GM18526 (cell line): ENCODE data around the gene FAM170B.

ENCODE experiments used
- POLR2A ChIP-seq: IDR thresholded peaks from 3 replicates; pipeline ENCODE4 v1.6.1; 2011; ENCODE audit not compliant: insufficient read length; ENCODE audit errors: extremely low read depth

FAM170B gene

DNA sequence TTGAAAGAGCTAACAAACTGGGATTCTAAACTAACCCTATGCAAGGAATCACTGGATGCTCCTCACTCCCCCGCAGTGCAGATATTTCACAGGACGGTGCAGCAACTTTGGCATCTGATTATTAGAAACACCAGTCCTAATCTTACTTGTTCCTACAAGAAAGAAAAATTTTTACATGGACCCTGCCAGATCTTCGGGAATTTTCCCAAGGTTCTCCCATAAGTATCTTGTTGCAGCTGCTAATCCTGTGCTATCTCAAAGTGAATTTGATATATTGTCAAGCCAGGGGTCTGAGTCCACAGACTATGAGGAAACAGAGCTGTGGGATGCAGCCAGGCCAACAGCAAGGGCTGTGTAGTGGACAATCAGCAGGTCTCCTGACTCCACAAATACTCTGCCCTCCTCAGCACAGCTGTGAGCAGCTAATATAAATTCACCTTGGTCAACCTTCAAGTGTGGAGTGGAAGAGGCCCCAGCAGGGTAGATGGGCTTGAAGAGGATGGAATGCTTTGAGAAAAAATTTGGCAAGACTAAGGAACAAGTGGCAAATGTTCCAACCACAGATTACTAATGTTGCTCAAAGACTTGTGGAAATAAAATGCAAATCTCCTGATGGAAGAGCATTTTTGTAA lies 44.1 kb downstream of the FAM170B start:
- TF ChIP-seq POLR2A: no peak

DNA sequence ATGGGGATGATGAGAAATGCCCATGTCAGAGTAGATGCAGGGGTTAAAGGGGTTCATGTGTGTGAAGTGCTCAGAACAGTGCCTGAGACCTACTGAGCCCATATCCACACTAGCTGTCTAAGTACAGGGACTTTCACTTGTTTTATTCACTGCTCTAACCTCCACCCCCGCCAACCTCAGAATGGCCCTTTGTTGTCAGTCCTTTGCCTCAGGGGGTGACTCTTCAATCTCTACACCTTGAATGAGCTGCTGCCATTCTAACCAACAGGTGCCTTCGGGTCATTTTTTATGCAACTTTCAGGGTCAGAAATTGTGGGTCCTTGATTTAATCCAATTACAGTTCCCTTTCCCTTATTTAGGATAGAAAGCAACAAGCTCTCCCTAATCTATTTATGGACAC lies 44.7 kb downstream of the FAM170B start:
- TF ChIP-seq POLR2A: no peak

DNA sequence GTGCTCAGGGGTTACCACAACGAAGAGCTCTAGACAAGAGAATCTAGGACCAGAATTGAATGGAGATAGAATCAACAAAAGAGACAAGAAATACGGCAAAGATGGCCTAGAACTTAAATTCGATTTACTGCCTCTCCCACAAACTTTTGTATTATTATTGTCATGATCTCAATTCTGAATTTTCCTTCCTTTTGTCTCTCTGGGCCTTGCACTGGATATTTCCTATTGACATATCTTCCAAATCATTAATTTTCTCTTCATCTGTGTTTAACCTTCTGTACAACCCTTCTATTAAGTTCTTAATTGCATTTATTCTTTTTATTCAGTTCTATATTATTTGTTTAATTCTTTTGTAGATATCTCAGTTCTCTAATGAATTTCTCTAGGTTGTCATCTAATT lies 46.9 kb downstream of the FAM170B start:
- no peak for TF ChIP-seq POLR2A

DNA sequence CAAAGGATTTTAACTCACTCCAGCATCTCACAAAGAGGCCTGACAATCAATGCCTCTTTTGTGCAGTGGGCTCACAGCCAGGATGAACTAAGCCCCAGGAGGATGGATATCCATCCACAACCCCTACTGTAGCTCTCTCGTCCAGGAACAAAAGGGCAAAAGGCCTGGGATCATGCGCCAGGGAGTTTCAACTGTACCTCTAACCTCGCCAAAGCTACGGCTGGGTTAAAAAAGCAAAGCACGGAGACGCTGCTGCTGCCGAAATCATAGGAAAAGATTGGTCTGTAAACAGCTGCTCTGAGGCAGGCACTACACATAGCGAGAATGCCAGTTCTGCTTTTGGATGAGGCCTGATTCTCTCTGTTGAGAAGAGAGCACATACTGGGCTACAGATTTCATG lies 50.6 kb downstream of the FAM170B start:
- TF ChIP-seq POLR2A: no peak

DNA sequence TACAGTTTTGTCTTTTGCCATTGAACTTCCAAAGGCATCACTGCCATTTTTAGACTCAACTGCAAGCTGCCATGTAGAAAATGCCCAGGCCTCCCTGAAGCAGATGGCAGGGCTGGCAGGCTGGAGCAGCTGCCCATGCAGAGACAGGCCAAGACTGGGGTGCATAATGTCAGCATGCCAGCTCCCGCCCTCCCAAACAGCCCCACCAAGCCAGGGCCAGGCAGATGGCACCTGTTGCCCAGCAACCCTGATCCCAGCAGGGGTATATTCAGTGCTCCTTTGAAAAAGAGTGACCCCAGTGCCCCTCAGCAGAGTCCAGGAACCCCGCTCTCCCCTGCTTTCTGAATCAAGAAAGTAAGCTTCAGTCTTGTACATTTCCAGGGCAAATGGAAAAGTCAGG lies 51.1 kb downstream of the FAM170B start:
- no peak for TF ChIP-seq POLR2A

DNA sequence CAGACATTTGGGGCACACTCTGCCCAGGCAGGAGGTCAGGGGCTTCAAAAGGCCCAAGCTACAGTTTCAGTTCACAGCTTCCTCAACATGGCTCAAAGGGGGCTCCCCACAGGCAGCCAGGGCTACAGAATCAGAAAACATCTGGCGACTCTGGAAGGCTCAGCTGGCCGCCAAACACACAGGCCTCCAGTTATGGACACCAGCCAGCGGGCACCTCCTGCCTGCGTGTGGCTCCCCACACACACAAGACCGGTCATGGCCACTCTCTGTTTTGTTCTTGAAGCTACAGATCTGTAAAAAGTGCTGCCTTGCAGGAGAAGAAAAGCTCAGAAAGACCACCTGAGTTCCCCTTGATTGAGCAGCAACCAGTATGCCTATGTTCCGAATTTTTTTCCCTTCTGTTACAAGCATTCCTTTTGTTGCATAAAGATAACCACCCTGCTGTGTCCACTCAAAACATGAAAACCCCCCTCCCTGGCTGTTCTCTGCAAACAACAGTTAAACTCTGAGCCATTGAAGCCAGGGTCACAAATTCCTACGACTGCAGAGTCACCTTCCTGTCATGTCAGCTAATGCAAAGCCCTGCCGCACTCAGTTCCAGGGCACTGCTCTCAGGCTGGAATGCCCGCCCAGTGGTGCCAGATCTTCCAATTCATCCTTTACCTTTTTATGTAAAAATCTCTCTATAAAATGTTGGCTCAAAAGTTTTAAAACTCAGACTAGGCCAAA lies 52.1 kb downstream of the FAM170B start:
- no peak for TF ChIP-seq POLR2A
